SK-N-SH treated with all-trans-retinoic acid at 6 μM for 48 hours (cell line): ENCODE results near the gene CDH8.
"Not testable (repeated sequence)": the region's sequence is repeated elsewhere in the genome, so short reads cannot be mapped to it uniquely, and the experiment has no call there.

Experiments
- OSR1 ChIP-seq: fragments of 250-450 bp; sonication (Bioruptor Pico); IDR thresholded peaks from 2 replicates; pipeline ENCODE4 v1.8.0; 2022; ENCODE audit warnings: moderate library complexity, mild to moderate bottlenecking, inconsistent platforms
- POU6F1 ChIP-seq: fragments of 250-450 bp; sonication (Bioruptor Pico); IDR thresholded peaks from 2 replicates; pipeline ENCODE4 v1.8.0; 2021; ENCODE audit warnings: low read depth, mild to moderate bottlenecking, moderate library complexity, borderline replicate concordance

- TF ChIP-seq POU6F1; OSR1 (CRISPR knock-in tag): not testable (repeated sequence)
Measured at GRCh38 chr16:61917865-61918826, 118.1 kb downstream of the CDH8 start.
